Fibroblast of gingiva (primary cell): ENCODE data around the gene ANO7.

Experiments used
- DNase-seq: peaks from one replicate; pipeline ENCODE4 v3.0.0-alpha.2; 2011; ENCODE audit warnings: low read depth

Gene ANO7

DNA sequence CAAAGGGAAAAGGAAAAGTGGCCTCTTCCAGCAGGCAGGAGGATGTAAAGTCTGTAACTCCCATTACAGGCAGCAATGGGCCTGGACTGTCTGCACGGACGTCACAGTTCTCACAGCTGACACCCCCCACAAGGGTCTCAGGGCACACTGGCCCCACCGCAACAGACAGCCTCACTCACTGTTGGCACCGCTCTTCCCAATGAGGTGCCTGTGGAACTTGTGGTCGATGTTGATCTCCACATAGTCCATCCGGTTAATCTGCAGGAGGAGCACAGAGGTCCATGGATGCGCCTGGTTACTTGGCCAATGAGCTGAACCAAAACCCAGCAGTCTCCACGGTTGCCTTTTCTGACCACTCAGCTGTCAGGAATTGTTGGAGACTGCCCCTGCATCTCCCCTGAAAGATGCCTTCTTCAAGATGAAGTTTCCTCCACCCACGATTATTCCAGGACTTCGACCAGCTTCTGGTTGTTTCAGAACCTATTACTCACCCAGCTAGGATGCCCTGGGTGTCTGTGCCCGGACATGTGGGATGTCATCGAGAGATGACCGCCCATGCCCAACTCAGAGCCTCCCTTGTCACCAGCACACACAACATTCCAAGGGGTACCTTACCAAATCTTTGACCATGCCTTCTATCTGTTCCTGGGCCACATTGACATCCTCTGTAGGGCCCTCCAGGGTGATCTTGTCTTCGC is 64.5 kb downstream of the ANO7 start:
- DNase-seq, result no peak

DNA sequence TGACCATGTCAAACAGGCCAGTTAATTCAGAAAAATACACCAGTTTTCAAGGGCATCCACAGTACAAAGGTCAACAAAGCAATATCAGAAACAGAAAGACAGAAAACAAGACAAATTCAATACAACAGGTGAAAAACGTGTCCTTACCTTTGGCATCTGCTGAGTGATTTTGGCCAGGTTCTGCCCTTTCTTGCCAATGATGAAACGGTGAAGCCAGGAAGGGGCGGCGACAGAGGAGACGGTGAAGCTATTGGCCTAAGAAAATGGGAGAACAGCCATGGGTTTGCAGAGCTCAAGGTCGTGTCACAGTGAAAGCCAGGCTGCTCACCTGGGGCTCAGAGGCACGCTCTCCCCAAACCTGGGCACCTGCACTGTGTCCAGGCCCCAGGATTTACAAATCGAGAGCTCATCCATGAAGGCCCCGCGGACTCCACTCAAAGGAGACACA is 66.5 kb downstream of the ANO7 start:
- no peak for DNase-seq

DNA sequence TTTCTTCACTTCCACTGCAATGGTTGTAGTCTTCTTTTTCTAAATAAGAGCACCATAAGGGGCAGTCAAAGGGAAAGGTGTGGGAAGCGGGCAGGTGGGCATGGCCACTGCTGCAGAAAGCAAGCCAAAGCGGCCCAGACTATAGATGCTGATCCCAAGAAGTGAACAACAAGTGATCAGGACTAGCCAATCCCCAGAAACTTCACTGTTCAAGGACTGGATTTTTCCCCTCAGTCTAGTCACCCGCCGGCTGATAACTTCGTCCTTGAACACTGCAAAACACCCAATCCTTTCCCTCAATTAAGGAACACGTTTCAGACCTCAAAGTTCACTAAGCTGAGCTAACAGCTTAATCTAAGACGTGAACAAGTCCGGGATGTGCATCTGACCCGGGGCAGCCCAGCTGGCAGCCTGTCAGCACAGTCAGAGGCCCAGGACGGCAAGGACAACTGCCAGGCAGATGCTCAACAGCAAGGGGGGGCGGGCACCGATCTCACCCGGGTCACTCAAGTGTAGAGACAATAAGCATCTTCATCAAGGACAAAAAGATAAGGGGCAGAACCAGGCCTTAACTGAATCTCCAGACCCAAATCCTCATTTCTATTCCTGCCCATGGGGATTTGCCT is 67.2 kb downstream of the ANO7 start:
- DNase-seq, result no peak

DNA sequence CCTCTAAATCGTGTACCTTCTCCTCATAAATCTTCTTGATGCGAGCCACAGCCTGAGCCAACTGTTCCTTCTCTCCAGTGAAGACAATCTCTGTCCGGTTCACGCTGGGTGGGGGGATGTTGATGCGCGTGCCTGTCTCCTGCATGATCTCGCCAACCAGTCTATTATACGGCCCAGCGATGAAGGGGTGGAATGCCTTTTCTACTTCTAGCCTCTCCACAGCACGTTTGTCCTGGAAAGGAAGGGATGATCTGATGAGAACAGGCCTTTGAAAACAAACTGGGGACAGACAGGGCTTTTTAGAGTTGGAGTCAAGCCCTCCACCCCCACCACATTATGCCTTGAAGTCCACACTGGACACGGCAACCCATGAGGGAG is 67.7 kb downstream of the ANO7 start:
- DNase-seq, result no peak

DNA sequence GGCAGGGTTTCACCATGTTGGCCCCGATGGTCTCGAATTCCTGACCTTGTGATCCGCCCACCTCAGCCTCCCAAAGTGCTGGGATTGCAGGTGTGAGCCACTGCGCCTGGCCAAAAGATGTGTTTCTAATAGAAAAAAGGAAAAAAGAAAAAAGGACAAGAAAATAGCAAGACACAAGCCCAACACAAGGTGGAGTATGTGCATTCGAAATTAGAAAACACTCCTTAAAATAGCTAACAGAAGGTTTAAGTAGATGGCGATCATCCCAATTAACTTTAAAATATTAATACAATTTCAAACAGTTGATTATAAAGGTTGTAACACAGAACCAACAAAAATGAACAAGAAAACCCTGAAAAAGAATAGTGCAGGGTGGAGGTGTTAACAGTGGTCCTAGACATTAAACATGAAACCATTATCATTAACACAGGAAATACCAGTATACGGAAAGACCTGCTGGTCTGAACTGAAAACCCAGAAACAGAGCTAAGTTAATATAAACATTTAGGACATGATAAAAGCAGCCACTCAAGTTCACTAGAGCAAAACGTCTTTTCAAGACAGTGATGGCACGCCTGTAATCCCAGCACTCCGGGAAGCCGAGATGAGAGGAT is 69.0 kb downstream of the ANO7 start:
- no peak for DNase-seq

DNA sequence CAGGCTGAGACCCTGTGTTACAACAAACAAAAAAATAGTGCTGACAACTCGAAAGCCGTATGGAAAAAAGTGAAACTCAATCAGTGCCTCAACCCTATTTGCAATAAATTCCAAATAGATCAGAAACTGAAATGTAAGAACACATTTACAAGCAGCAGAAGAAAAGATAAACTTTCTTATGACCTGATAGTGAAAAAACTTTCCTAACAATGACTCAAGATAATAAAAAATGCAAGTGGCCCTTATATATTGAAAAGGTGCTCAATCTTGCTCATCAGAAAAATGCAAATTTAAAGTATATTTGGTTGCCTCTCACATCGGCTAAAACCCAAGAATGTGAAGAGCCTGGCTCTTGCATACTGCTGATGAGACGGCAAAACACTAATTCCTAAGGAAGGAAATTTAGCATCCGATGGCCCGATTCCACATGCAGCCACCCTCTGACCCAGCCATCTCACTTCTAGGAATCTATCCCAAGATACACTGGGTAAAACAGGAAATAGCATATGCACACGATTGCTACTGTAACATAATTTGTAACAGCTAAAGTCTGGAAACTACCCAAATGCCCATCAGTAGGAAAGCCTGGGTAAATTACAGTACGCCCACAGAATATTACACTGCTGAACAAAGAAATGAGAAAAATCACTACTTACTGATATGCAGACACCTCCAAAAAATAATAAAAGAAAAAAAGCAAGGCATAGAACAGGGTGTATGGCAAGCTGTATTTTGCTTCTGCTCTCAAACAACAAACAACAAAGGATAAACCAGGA is 70.2 kb downstream of the ANO7 start:
- DNase-seq, result no peak

DNA sequence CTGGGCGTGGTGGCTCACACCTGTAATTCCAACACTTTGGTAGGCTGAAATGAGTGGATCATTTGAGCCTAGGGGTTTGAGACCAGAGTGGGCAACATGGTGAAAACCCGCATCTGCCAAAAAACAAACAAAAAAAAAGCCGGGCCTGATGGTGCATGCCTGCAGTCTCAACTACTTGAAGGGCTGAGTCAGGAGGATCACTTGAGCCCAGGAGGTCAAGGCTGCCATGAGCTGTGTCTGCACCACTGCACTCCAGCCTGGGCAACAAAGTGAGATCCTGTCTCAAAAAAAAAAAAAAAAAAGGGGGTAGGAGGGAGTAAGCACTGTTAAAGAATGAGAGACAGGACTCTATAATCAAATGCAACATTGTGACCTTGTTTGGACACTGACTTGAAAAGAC is 72.4 kb downstream of the ANO7 start:
- no peak for DNase-seq

DNA sequence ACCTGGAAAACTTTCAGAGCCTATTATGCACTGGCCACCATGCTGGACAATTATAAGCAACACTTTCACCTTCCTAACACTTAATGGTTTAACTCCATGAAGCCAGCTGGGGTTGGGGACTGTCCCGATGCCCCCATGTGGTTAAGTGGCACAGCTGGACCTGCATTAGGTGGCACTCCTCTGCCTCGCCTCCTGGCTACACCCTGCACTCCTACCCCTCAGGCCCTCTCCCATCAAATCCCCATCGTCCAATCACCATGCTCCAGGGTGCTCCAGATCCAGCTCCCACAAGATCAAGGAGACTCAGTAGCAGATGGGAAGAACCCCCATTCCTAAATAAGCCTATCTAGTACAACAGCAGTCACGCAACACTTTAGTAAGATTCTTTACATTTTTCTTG is 73.2 kb downstream of the ANO7 start:
- no peak for DNase-seq

DNA sequence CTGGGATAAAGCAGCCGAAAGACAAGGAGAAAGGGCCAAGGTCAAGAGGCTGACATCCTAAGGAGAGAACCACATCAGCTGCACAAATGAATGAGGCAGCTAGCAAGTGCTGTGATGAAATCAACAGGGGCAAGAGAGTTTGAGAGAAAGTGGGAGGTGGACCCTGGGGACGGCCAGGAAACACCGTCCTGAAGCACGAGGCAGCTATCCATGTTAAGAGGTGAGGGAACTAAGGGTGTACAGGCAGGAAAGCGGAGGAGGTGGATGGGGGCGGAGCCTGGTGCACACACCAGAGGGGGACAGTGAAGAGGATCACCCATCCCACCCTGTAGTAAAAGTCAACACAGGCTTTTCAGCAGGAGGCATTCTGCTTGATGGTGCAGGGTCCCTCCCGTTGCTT is 74.6 kb downstream of the ANO7 start:
- DNase-seq, result no peak

DNA sequence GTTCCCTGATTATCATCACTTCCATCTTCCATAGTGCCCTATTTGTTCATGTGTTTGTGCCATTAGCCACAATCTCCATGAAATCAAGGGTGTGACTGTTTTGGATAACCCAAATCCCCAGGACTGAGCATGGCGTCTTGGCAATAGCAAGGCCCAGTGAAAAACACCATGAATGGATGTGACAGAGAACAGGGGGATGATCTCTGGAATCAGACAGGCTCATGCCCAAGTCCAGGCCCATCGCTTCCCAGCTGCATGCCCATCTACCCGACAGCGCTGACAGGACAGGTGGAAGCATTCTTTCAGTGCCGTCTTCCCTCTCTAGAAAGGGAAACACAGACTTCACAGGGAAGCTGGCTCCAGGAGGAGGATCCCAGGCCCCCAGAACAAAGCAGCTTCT is 77.0 kb downstream of the ANO7 start:
- no peak for DNase-seq

DNA sequence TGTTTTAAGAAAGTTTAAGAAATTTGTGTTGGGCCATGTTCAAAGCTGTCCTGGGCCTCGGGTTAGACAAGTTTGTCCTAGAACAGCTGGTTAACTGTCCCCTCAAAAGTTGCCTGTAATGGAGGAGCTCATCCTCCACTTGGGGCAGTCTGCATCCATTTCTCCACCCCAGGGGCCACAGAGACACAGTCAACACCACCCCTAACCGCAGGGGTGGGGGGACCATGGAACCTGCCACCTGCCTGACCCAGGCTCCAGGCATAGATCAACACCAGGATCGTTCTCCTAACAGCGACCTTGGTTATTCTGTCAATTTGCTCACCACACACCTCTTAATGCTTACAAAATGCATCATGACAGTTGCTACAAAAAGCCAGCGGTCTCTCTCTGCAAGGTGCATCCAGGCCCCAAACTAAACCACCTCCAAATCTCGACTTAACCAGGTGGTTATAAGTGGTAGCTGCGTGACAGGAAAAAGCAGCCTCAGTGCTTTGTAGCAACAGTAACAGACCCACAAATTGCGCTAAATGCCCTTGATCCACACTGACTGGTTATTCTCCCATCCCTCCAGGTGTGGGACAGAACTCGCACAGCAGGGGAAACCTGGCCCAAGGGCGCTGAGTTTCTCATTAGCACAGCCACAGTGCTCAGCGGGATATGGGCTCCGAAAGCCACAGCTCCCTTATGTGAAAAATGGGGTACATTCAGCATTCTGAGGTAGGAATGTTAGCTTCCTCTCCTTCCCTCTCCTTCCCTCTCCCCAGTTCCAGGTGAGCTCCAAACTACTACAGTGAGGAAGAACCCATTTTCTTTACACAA is 79.0 kb downstream of the ANO7 start:
- DNase-seq, result no peak

DNA sequence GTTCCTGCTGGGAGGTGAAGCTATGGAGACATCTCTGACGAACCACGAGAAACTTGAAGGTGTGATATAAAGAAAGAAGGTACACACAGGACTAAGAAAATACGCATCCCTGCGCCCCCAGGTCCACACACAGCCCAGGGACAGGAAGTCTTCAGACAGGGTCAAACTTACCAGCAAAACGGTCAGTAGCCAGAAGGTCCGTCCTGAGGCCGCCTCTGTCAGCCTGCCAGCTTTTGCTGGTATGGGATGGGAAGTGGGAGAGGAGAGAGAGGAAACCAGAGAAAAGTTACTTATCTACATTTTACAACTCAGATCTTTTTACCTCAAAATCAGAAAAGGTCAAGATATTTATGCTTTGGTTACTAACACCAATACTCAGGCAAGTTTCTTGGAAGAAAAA is 79.8 kb downstream of the ANO7 start:
- DNase-seq, result no peak

DNA sequence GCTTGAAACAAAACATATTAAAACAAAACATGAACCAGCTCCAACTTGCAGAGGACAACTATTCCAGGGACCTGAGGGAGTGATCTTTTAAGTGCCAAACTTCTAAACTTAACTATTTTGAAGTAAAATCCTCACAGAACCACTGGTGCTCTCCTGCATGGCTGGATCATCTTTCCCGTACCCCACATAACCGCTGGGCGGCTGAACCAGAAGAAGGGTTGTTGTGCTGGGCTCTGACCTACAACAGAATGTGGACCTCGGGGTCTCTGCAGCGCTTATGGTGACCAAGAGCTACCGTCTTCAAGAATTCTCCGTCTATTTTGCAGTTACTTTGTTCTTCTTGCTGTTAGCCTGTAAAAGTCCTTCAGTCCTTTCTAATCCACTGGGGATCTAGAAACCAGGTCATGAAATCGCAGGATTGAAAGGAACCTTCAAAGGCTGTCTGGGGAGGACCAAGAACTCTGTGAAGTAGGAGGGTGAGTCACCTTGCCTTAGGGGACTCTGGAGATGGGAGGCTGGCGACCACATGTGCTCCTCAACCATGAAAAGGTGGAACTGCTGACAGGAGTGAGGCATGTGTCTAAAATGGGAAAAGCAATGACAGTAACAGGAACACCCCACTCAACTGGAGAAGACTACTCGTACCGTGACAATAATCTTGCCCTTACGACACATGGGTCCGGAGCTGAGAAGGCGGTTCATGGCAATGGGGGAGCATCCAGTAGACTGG is 80.4 kb downstream of the ANO7 start:
- peak; percentile 22 for DNase-seq

DNA sequence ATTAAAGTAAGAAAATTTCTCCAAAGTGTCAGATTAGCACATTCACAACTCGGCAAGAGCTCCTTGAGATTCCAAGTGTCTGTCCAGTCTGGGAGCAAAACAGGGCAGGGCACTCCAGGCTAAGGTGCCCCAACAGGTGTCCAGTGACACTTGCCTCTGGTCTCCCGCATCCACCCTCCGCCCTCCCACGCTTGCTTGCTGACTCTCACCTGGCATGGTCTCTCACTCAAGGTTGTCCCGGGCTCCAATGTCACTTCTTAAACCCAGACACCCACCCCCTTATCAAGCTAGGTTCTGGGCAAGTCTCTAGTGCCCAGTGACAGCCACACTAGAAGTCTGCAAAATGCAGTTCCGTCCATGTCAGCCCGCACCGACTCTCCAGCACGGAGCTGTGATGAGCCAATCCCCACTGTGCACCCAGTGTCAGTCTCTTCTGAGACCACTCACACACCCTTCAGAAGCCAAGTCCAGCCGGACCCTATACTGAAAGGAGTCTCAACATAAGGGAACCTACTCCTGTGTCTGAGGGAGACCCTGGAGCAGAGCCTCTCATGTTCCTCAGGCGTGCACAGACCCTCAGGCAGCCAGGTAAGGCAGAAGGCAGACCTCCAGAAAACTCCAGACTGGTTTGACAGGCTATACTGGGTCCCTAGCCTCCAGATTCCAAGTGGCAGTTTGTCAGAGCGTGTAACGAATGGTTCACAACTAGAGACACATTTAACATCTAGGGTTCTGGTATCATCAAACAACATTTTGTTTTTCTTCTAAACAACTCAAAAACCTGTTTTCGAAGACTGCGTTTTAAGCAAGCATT is 81.4 kb downstream of the ANO7 start:
- DNase-seq, result no peak

DNA sequence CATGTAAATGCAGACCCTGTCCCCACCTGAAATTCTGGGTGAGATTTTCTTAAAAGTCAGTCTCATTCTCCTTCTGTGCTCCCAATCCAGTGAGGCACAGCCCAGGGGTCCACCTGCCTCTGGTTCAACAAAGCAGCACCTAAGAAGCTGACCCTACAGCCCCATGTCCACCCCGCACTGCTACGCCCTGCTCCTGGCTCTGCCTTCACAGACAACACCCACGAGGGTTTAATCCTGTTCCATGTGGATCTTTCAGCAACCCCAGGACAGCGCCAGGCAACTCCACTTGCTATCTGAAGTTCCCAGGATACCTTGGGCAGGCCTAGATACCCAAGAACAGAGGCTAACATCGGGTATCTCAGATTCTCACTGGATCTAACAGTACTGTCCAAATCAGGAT is 82.1 kb downstream of the ANO7 start:
- DNase-seq, result no peak

DNA sequence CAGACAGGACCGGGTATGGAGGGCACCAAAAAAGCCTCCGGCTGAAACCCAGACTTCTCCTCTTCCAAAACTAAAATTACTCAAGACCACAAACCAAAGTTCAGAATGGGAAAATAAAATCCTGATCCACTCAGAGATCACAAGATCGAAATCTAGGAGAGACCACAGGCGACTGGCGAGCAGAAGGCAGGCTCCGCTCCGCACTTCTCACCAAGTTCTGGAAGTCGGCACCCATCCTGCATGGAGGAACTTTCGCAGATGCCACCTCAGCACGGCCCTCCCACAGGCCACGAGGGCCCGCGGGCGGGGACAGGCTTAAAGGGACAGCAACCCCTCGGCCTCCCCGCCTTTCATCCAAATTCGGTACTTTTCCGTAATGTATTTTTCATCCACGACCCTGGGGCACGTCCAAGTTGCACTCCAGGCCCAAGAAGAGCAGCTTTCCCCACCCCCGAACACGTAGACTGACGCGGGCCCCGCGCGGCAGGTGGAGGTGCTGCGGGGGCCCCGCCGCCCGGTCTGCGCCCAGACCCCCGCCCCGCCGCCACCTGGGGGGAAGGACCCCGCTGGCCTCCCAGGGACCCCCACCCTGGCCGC is 83.3 kb downstream of the ANO7 start:
- peak; percentile 84 for DNase-seq

DNA sequence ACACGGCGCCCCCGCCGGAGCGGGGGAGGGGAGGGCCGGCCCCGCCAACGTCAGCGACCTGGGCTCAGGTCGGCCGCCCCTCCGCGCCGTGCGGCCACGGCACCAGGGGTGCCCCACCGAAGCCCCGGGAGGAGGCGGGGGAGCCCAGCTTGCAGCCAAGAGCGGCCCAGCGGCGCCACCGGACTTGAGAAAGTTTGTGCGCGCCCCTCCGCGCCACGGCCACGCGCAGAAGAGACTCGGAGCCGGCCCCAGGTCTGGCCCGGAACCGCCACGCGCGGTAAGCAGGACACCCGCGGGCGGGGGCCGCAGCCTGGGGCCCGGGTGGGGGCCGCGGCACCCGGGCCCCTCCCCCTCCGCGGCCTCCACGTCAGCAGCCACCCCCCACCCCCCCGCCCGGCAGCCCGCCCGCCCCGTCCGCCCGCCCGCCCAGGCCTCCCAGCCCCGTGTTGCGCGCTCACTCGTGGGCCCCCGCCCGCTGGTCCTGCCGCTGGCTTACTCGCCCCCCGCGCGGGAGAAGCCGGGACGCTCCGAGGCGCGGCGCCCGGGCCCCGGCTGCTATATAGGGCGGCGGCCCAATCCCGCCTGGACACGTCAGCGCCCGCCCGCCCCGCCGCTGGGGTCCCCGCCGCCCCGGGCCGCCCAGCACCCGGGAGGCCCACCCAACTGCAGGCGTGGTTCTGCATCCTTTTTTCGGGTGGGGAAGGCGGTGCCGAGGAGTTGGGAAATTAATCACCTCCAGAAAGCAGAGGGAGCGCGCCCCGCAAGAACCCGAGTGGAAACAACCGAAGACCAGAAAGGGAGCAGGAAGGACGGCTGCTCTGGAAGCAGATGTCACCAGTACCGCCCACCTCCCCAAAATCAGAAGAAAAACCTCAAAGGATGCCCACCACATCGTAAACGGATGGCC is 84.1 kb downstream of the ANO7 start:
- peak; percentile 82 for DNase-seq

DNA sequence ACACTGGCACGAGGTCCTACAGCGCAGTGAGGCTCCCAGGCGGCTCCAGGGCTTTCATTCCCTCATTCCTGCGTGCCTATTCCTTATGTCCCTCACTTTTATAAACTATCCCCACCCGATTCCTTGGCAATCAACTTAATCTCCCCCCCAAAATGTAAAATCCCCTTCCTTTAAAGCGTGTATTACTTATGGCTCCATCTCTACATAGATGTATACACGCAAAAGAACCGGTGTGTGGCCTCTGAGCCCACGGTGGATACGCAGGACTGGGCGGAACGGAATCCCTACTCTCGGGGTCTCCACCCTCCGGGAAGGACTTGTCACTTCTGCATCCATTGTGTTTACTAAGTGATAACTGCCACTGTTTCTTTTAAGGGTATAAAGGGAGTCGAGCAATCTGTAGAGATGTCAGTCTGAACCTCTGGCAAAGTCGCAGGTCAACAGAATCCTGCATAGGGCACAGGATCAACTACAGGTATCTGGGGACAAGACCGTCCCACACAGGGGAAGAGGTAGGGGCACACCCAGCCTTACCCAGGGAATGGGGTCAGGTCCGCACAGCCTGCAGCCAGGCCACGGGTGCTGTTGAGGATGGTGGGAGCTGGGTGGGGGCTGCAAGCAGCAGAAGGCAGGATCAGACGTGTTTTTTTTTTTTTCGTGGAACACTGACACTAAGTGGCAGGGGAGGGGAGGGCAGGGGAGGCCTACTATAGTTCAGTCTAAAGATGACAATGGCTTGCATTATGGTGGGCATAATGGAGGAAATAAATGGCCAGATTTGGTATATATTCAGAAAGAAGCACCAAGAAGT is 84.9 kb downstream of the ANO7 start:
- DNase-seq, result no peak
